Esophagus muscularis mucosa (tissue), 4 donors: ENCODE measurements around the gene SFSWAP. TPM values are rescaled to one million over a fixed set of nuclear protein-coding genes. Genes with fewer than 3 reads are reported as not detected.

ENCODE experiments used
- DNase-seq: peaks from one replicate; pipeline ENCODE4 v3.0.0-alpha.2; 2017; ENCODE audit errors: extremely low spot score
- H3K27ac ChIP-seq, 4 donors: fragments of 200-600 bp; sonication (generic); replicated peaks in 1 of 4; 1 replicate in 3 of 4; 2 replicates in 1 of 4; pipeline ENCODE4 v1.5.1; 2016 to 2019; ENCODE audit warnings: mild to moderate bottlenecking in 1 of 4
- H3K27me3 ChIP-seq, 4 donors: fragments of 200-600 bp; sonication (generic); one replicate each; pipeline versions ENCODE4 v1.5.1 to v1.6.0; 2016 to 2019
- H3K36me3 ChIP-seq, 4 donors: fragments of 200-600 bp; sonication (generic); one replicate each; pipeline ENCODE4 v1.5.1; 2016 to 2019
- H3K4me1 ChIP-seq, 4 donors: fragments of 200-600 bp; sonication (generic); one replicate each; pipeline ENCODE4 v1.5.1; 2016 to 2019
- H3K4me3 ChIP-seq, 4 donors: fragments of 200-600 bp; sonication (generic); 1 replicate in 2 of 4; 2 replicates in 2 of 4; pipeline ENCODE4 v1.5.1; 2016 to 2019; ENCODE audit warnings: mild to moderate bottlenecking in 4 of 4, moderate library complexity in 1 of 4
- H3K9me3 ChIP-seq, 4 donors: fragments of 200-600 bp; sonication (generic); 1 replicate in 3 of 4; 2 replicates in 1 of 4; pipeline ENCODE4 v1.5.1; 2016 to 2019
- CTCF ChIP-seq, 3 experiments: fragments of 200-600 bp in 2 of 3; fragments of 450-650 bp in 1 of 3; sonication (generic) in 2 of 3; IDR thresholded peaks; one replicate each; pipeline ENCODE4 v1.5.1; 2017 to 2019; ENCODE audit warnings: antibody characterized with exemption in 3 of 3, mild to moderate bottlenecking in 2 of 3, moderate library complexity in 1 of 3
- EP300 ChIP-seq: sonication (generic); formaldehyde crosslinking; IDR thresholded peaks from one replicate; pipeline ENCODE4 v1.6.1; 2017; ENCODE audit warnings: antibody characterized with exemption
- POLR2A ChIP-seq: fragments of 450-650 bp; IDR thresholded peaks from one replicate; pipeline ENCODE4 v1.6.1; 2017; ENCODE audit warnings: antibody characterized with exemption, moderate library complexity, mild to moderate bottlenecking, low read depth
- POLR2AphosphoS5 ChIP-seq, 2 donors: sonication (generic); formaldehyde crosslinking; IDR thresholded peaks; one replicate each; pipeline ENCODE4 v1.6.1; 2017; ENCODE audit warnings: antibody characterized with exemption in 2 of 2
- WGBS: methylation state at CpG from one replicate; pipeline ENCODE4 v1.1.5; 2018; 5-methylcytosine and 5-hydroxymethylcytosine counted together
- intact Hi-C: fragments of 100-400 bp; cut with DNase I; formaldehyde crosslinking; loops from one replicate; pipeline ENCODE4 v1.15.1; 2023
- total RNA-seq, 4 donors: library from RNA; depleted of rRNA; stranded (reverse); fragments of >200 nt; gene quantifications; one replicate each; pipeline versions ENCODE4 v1.1.0 to v1.2.1, GENCODE V29; 2016

SFSWAP gene
- total RNA-seq, 4 donors from 2014 or later, result 21.7 to 28.2 (median 25.0) TPM

- DNase-seq, result no peak
- Histone ChIP-seq H3K4me3 (peak overlapping the region; percentile 53 to 68 (median 56)), H3K4me1 (peaks cover 27 to 62% (median 50%) of the 10 kb centered on the region in 4 donors), H3K36me3 (no peaks in the 10 kb centered on the region), H3K27ac (peak overlapping the region; percentile 23 to 84 (median 42)), H3K9me3 (no peaks in the 10 kb centered on the region), H3K27me3 (peaks cover 3 to 88% (median 36%) of the 10 kb centered on the region in 4 donors)
- intact Hi-C loops, result no loop called here
- TF ChIP-seq POLR2A (no peak), CTCF (IDR thresholded peaks at IDR 0.05) (no peak), EP300 (no peak), POLR2AphosphoS5 (IDR thresholded peaks at IDR 0.05) (no peak)
- 11% methylated on average over 11 of the region's 27 CpGs for WGBS
Observed at GRCh38 chr12:131829356-131829747, 118.5 kb downstream of the SFSWAP start.

- Histone ChIP-seq H3K4me3 (peak overlapping the region; percentile 53 to 68 (median 56)), H3K4me1 (peaks cover 27 to 62% (median 50%) of the 10 kb centered on the region in 4 donors), H3K36me3 (no peaks in the 10 kb centered on the region), H3K9me3 (no peaks in the 10 kb centered on the region), H3K27ac (peak overlapping the region; percentile 55 to 84 (median 72)), H3K27me3 (peaks cover 3 to 91% (median 40%) of the 10 kb centered on the region in 4 donors)
- WGBS, result 18% methylated on average over 9 of the region's 28 CpGs
- intact Hi-C loops, result no loop called here
- DNase-seq, result no peak
- TF ChIP-seq EP300, result no peak
- TF ChIP-seq POLR2A, result no peak
- no peak for TF ChIP-seq CTCF (IDR thresholded peaks at IDR 0.05)
- TF ChIP-seq POLR2AphosphoS5 (IDR thresholded peaks at IDR 0.05), result no peak
Observed at GRCh38 chr12:131829791-131830334, 119.0 kb downstream of the SFSWAP start.

- DNase-seq, result peak; percentile 94
- no CpG with 5 or more reads among the region's 50 CpGs for WGBS
- Histone ChIP-seq H3K9me3 (no peaks in the 10 kb centered on the region), H3K27me3 (peaks cover 3 to 91% (median 40%) of the 10 kb centered on the region in 4 donors), H3K4me1 (peaks cover 27 to 59% (median 50%) of the 10 kb centered on the region in 4 donors), H3K27ac (peak overlapping the region; percentile 55 to 84 (median 72)), H3K4me3 (peak overlapping the region; percentile 53 to 68 (median 56)), H3K36me3 (no peaks in the 10 kb centered on the region)
- intact Hi-C loops, result no loop called here
- TF ChIP-seq POLR2A, result no peak
- TF ChIP-seq CTCF (IDR thresholded peaks at IDR 0.05), result peak; percentile 48 to 57 (median 50)
- TF ChIP-seq EP300, result no peak
- TF ChIP-seq POLR2AphosphoS5 (IDR thresholded peaks at IDR 0.05), result peak; percentile 26 to 50
Observed at GRCh38 chr12:131830335-131830913, 119.5 kb downstream of the SFSWAP start.

GRCh38 chr12:131830914-131831571, 120.2 kb downstream of the SFSWAP start:
- no peaks in the 10 kb centered on the region for H3K36me3 ChIP-seq
- intact Hi-C loops, result no loop called here
- DNase-seq, result no peak
- H3K27me3 ChIP-seq, result peaks cover 3 to 94% (median 40%) of the 10 kb centered on the region in 4 donors
- peak overlapping the region; percentile 53 to 68 (median 56) for H3K4me3 ChIP-seq
- H3K4me1 ChIP-seq, result peaks cover 27 to 59% (median 50%) of the 10 kb centered on the region in 4 donors
- no peaks in the 10 kb centered on the region for H3K9me3 ChIP-seq
- peak overlapping the region; percentile 55 to 84 (median 72) for H3K27ac ChIP-seq
- 8% methylated on average over 13 of the region's 33 CpGs for WGBS
- TF ChIP-seq POLR2AphosphoS5 (IDR thresholded peaks at IDR 0.05) (no peak), CTCF (IDR thresholded peaks at IDR 0.05) (no peak), EP300 (no peak), POLR2A (no peak)
